HG03045 (cell line): ENCODE results near the gene CCIN.
"Not testable (repeated sequence)": the region's sequence is repeated elsewhere in the genome, so short reads cannot be mapped to it uniquely, and the experiment has no call there.

Source experiments
- ATAC-seq: cut with Tn5 transposase; IDR thresholded peaks from one replicate; pipeline ENCODE4 v1.9.1; 2021; ENCODE audit warnings: mild to moderate bottlenecking, moderate library complexity; ENCODE audit not compliant: unreplicated experiment

Gene CCIN

DNA sequence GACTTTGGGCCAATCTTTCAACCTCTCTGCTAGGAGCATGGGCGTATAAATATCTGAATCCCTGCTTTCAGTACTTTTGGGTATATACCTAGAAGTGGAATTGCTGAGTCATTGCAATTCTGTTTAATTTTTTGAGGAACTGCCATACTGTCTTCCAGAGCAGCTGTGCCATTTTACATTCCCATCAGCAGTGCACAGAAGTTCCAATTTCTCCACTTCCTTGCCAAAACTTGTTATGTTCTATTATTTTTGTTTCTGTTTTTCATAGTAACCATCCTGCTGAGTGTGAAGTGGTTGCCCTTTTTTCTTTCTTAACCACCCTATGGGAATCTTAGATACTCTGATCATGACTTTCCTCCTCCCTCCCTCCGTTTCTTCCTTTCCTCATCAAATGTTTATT is 11.1 kb upstream of the CCIN start:
- no peak for ATAC-seq

- ATAC-seq, result no peak
These were observed 10.3 kb upstream of the CCIN start for GRCh38 chr9:36158917-36159316.

DNA sequence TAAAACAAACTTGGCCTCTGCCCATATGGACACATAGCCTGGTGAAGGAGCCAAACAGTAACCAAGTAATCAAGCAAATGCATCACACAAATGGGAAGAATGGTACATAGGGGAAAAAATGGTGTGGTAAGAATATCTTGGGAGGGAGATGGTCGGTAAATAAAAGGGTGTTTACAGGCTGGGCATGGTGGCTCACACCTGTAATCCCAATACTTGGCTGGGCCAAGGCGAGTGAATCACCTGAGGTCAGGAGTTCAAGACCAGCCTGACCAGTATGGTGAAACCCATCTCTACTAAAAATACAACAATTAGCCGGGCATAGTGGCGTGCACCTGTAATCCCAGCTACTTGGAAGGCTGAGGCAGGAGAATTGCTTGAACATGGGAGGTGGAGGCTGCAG is 9.7 kb upstream of the CCIN start:
- ATAC-seq, result not testable (repeated sequence)

DNA sequence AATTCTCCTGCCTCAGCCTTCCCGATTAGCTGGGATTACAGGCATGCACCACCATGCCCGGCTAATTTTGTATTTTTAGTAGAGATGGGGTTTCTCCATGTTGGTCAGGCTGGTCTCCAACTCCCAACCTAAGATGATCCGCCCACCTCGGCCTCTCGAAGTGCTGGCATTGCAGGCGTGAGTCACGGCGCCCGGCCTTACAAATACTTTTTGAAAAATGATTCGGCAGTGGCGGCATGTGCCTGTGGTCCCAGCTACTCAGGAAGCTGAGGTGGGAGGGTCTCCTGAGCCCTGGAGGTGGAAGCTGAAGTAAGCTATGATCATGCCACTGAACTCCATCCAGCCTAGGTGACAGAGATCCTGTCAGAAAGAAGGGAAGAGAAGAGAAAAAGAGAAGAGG is 9.1 kb upstream of the CCIN start:
- ATAC-seq, result not testable (repeated sequence)

GRCh38 chr9:36161187-36161586 is 8.0 kb upstream of the CCIN start:
- ATAC-seq, result no peak

- ATAC-seq, result no peak
These were observed 6.9 kb upstream of the CCIN start for GRCh38 chr9:36162211-36162738.

DNA sequence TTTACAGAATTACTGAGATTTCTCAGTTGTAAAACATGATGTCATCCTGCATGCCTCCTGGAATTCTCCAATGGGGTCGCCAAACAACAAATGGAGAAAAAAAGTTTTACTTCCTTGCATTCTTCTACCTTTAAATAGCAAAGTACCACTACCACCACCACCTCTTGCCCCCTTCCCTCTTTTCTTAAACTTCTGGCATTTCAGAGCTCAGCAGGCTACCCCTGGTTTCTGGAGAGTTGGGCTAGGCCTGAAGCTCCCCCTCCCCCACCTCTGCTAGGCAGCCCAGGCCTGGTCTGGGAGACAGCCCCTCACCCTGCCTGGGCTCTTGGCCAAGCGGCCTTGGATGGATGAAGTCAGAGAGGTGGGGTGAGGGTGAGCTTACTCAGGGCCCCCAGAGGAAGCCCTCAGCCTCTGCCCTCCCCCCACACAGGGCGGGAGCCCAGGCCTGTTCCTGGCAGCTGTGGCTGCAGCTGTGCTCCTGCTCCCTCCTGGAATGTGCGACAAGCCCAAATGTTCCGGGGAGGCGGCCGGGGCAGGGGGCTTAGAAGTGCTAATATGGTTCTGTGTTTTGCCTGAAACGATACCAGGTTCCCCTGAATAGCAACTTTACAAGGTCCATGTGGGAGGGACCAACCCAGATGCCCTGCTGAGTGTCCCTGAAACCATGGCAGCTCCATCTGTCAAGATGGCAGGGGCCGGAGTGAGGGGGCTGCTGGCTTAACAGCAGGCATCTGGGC is 6.0 kb upstream of the CCIN start:
- no peak for ATAC-seq

- no peak for ATAC-seq
These were observed 5.4 kb upstream of the CCIN start for GRCh38 chr9:36163786-36164170.

DNA sequence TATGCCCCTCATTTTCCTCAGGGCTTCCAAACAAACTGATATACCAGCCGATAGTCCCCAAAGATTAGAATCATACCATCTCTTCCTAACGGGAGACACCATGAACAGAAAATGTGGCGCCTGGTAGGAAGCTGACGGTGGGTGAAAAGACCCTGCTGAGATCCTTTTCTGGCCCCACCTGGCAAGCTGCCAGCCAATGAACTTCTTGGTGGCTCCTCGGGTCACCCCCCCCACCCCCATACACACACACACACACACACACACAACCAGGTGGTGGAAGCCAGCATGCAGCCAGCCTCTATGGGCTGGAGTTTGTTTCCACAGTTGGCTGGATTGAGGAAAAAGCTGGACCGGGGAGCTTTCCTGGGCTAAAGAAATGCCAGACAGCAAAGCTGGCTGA is 4.8 kb upstream of the CCIN start:
- ATAC-seq, result no peak

GRCh38 chr9:36164989-36165388 is 4.2 kb upstream of the CCIN start:
- ATAC-seq, result no peak

- no peak for ATAC-seq
These were observed 3.4 kb upstream of the CCIN start for GRCh38 chr9:36165826-36166167.

GRCh38 chr9:36166168-36166927 is 2.8 kb upstream of the CCIN start:
- ATAC-seq, result peak; percentile 89

- ATAC-seq, result no peak
These were observed 520 bp downstream of the CCIN start for GRCh38 chr9:36169708-36170107.

GRCh38 chr9:36170531-36170930 is 1.3 kb downstream of the CCIN start:
- no peak for ATAC-seq

DNA sequence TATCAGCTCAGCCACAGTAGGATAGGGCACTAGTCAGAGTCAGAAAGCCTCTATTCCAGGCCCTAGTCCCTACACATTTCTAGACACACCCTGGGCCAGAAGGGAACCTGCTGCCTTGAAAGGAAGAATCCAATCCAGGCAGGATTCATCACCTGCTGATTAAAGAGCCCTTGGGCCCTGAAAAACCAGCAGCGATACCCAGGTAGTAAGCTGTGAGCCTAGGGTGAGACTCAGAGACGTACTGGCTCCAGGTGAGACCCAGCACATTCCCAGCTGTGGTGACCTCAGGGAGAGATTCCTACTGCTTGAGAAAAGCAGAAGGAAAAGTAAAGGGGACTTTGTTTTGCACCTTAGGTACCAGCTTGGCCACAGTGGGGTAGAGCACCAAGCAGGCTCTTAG is 4.7 kb downstream of the CCIN start:
- no peak for ATAC-seq

- ATAC-seq, result no peak
These were observed 5.1 kb downstream of the CCIN start for GRCh38 chr9:36174271-36174670.

DNA sequence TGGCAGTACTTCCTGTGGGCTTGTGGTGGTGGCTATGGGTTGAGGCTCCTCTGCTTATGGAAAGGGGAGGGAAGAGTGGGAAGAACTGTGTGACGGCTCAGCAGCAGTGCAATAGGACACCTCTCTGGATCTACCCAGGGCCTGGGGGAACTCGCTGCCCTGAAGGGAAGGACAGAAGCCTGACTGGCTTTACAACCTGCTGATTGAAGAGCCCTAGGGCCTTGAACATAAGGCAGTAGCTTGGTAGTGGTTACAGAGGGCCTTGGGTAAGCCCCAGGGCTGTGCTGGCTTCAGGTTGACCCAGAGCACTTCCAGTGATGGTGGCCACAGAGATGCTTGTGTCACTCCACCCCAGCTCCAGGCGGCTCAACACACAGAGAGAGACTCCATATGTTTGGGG is 5.5 kb downstream of the CCIN start:
- ATAC-seq, result no peak

DNA sequence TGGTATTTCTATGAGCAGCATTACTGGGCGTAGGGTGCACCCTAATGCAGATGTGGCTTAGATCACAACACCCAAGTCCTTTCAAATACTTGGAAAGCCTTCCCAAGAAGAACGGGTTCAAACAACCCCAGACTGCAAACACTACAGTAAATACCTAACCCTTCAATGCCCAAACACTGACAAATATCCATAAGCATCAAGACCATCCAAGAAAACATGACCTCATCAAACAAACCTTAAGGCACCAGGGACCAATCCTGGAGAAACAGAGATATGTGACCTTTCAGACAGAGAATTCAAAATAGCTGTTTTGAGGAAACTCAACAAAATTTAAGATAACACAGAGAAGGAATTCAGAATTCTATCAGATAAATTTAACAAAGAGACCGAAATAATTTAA is 6.0 kb downstream of the CCIN start:
- ATAC-seq, result not testable (repeated sequence)

DNA sequence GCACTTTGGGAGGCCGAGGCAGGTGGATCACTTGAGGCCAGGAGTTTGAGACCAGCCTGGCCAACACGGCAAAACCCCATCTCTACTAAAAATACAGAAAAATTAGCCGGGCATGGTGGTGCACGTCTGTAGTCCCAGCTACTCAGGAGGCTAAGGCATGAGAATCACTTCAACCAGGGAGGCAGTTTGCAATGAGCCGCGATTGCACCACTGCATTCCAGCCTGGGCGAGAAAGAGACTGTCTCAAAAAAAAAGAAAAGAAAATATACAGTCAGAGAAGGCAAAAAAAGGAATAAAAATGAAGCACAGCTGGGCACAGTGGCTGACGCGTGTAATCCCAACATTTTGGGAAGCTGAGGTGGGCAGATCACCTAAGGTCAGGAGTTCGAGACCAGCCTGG is 7.3 kb downstream of the CCIN start:
- ATAC-seq, result not testable (repeated sequence)

DNA sequence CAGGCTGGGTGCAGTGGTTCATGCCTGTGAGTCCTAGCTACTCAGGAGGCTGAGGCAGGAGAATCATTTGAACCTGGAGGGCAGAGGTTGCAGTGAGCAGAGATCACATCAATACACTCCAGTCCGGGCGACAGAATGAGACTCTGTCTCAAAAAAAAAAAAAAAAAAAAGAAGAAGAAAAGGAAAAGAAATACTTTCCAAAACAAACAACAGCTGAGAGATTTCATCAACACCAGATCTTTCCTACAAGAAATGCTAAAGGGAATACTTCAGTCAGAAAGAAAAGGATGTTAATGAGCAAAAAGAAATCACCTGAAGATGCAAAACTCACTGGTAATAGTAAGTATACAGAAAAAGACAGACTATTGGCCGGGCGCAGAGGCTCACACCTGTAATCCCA is 8.4 kb downstream of the CCIN start:
- no peak for ATAC-seq

GRCh38 chr9:36180243-36180642 is 11.1 kb downstream of the CCIN start:
- ATAC-seq, result not testable (repeated sequence)

DNA sequence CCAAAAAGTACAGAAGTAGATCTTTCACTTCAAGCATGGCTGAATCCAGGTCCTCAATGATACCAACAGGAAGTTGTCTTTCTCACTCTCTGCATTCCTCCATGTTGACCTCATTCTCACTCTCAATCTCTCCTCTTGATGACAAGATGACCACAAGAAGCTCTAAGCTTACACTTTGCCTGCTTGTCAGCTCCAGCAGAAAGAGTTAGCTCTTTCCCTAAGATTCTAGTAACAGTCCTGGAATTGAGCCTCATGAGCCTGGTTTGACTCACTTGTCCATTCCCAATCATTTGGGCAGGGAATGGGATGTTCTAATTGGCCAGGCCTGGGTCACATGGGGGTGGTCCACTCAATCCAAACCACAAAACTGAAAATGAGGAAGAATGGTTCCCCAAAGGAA is 18.2 kb downstream of the CCIN start:
- ATAC-seq, result no peak
